Aorta (tissue), 5 donors: Measurements from ENCODE around the gene RUVBL1. TPM values are rescaled to one million over a fixed set of nuclear protein-coding genes. Genes with fewer than 3 reads are reported as not detected.

ENCODE experiments used
- ATAC-seq: fragments of 200-7000 bp; cut with Tn5 transposase; one replicate; pipeline ENCODE4 v1.9.1; 2022; ENCODE audit warnings: moderate library complexity; ENCODE audit not compliant: low FRiP score
- DNase-seq, 2 donors: peaks; one replicate each; pipeline ENCODE4 v3.0.0-alpha.2; 2020
- H3K27ac ChIP-seq, 2 donors: one replicate each; pipeline ENCODE4 v1.5.1; 2013; ENCODE audit warnings: low read length in 2 of 2, mild to moderate bottlenecking in 2 of 2, moderate library complexity in 2 of 2, control low read depth in 1 of 2, inconsistent platforms in 1 of 2, low read depth in 1 of 2
- H3K27me3 ChIP-seq, 2 donors: one replicate each; pipeline ENCODE4 v1.6.1; 2013; ENCODE audit warnings: control low read depth in 1 of 2, low read length in 1 of 2, mild to moderate bottlenecking in 1 of 2, moderate library complexity in 1 of 2; ENCODE audit not compliant: insufficient read depth in 2 of 2, control insufficient read depth in 1 of 2
- H3K36me3 ChIP-seq, 2 donors: one replicate each; pipeline ENCODE4 v1.6.1; 2013; ENCODE audit warnings: control low read depth in 1 of 2, low read length in 1 of 2, mild to moderate bottlenecking in 1 of 2; ENCODE audit not compliant: insufficient read depth in 2 of 2, control insufficient read depth in 1 of 2
- H3K4me1 ChIP-seq, 2 donors: one replicate each; pipeline ENCODE4 v1.6.1; 2013; ENCODE audit warnings: low read length in 2 of 2, control low read depth in 1 of 2, mild to moderate bottlenecking in 1 of 2, moderate library complexity in 1 of 2; ENCODE audit not compliant: insufficient read depth in 2 of 2, control insufficient read depth in 1 of 2
- H3K4me3 ChIP-seq, 2 donors: one replicate each; pipeline ENCODE4 v1.5.1; 2013; ENCODE audit warnings: low read length in 2 of 2, control low read depth in 1 of 2, mild to moderate bottlenecking in 1 of 2
- H3K9me3 ChIP-seq: one replicate; pipeline ENCODE4 v1.6.1; 2013; ENCODE audit warnings: mild to moderate bottlenecking, low read length; ENCODE audit not compliant: control insufficient read depth
- WGBS, 2 donors: extraction: QIAGEN DNeasy Blood & Tissue Kit; methylation state at CpG; one replicate each; pipeline ENCODE4 v1.1.7; 2013; 5-methylcytosine and 5-hydroxymethylcytosine counted together
- intact Hi-C, 2 donors: fragments of 100-400 bp; cut with DNase I; formaldehyde crosslinking; loops; one replicate each; pipeline versions ENCODE4 v1.14.2 to v1.15.0; 2022
- polyA plus RNA-seq, 2 donors: library from polyadenylated mRNA; stranded (reverse); fragments of 200-250 nt; gene quantifications; one replicate each; pipeline ENCODE4 v1.2.3, GENCODE V29; 2013
- total RNA-seq, 2 donors: library from RNA; stranded (reverse); fragmentation: NEBNext Ultra II Directional; extraction: Animal tissue kit (Norgen Biotek cat#: 25700); gene quantifications; one replicate each; pipeline ENCODE4 v1.2.1, GENCODE V29; 2021
- donor health status: healthy with polysubstance abuse.
- donor health status: Bipolar disorder and iron deficiency.
- donor health status: DM: no; HTN: no; CAD: no.
- donor health status: DM: no; HTN: no; CAD: no.
- donor health status: DM: yes; HTN: yes; CAD: no.

Gene RUVBL1
- total and polyA plus RNA-seq, 4 donors: 12.3 to 18.5 (median 16.5) TPM

DNA sequence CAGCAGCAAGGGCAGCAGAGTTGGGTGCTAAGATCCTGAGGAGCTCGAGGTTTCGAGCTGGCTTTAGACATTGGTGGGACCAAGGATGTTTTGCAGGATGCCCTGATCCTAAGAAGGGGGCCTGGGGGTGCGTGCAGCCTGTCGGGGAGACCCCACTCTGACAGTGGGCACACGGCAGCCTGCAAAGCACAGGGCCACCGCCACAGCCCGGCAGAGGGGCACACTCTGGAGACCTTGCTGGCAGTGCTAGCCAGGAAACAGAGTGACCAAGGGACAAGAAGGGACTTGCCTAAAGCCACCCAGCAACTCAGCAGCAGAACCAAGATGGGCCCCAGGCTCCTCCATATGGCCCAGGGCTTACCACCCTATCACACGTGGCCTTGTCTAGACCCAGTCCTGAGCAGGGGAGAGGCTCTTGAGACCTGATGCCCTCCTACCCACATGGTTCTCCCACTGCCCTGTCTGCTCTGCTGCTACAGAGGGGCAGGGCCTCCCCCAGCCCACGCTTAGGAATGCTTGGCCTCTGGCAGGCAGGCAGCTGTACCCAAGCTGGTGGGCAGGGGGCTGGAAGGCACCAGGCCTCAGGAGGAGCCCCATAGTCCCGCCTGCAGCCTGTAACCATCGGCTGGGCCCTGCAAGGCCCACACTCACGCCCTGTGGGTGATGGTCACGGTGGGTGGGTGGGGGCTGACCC lies 52.6 kb downstream of the RUVBL1 start:
- DNase-seq (no peak), ATAC-seq (no peak)
- Histone ChIP-seq H3K36me3 (peaks cover 4 to 17% of the 10 kb centered on the region in 2 donors), H3K4me1 (no peaks in the 10 kb centered on the region), H3K9me3 (no peaks in the 10 kb centered on the region), H3K4me3 (no peak overlapping the region), H3K27ac (no peak overlapping the region), H3K27me3 (no peaks in the 10 kb centered on the region)
- 80 to 81% methylated on average over 13 of the region's 13 CpGs for WGBS, 2 donors
- intact Hi-C loops: no loop called here

DNA sequence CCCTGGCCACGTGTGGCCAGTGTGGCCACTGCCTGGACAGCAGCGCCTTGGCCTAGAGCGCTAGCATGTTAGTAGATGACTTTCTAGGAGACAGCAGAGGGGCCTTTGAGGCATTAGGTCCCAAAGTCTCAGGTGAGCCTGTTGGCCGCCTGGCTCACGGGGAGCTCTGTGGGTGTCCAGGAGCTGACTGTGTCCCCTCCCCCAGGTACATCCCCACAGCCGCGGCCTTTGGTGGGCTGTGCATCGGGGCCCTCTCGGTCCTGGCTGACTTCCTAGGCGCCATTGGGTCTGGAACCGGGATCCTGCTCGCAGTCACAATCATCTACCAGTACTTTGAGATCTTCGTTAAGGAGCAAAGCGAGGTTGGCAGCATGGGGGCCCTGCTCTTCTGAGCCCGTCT lies 54.3 kb downstream of the RUVBL1 start:
- DNase-seq (peak in 1 of 2 donors; percentile 35), ATAC-seq (no peak)
- Histone ChIP-seq H3K4me3 (no peak overlapping the region), H3K27ac (no peak overlapping the region), H3K9me3 (no peaks in the 10 kb centered on the region), H3K4me1 (no peaks in the 10 kb centered on the region), H3K36me3 (peaks cover 4 to 20% of the 10 kb centered on the region in 2 donors), H3K27me3 (no peaks in the 10 kb centered on the region)
- intact Hi-C loops: no loop called here
- WGBS, 2 donors: 85 to 88% methylated on average over 14 to 15 of the region's 15 CpGs

DNA sequence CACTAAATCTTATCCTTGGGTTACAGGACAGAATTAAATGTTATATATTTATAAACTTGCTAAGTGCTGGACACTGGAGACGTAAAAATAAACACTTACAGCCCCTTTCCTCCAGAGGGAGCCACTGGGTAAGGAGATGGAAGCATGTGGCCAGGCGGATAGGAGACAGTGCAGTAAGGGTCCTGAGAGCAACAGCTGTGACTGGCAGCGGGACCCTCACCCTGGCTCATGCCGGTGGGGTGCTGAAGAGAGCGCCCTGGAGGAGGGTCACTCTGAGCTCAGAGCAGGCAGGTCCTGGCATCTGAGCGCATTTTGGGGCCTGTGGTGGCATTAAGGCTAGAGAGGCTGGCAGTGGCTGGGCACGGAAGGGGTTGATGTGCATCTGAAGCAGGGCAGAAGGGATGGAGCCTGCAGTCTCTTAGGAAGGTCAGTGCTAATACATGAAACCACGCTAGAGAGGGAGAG lies 55.4 kb downstream of the RUVBL1 start:
- ATAC-seq: no peak
- DNase-seq: no peak

DNA sequence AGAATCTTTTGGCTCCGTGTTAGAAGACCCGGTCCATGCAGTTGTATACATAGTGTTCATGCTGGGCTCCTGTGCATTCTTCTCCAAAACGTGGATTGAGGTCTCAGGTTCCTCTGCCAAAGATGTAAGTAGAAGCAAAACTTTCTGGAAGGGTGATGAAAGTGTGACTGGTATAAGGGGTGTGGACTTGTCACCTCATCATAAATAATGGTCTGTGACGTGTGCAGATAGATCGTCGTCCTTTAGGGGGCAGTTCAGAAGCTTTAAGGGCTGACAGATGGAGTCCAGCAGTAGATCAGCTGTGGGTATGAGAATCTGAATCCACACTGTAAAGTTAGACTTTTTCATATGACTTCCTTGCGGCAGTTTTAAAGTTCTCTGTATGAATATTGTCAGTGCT lies 56.1 kb downstream of the RUVBL1 start:
- H3K4me1 ChIP-seq: no peaks in the 10 kb centered on the region
- H3K27ac ChIP-seq: no peak overlapping the region
- intact Hi-C loops: no loop called here
- H3K9me3 ChIP-seq: no peaks in the 10 kb centered on the region
- H3K27me3 ChIP-seq: no peaks in the 10 kb centered on the region
- H3K4me3 ChIP-seq: no peak overlapping the region
- H3K36me3 ChIP-seq: peaks cover 4 to 23% of the 10 kb centered on the region in 2 donors
- DNase-seq (no peak), ATAC-seq (no peak)
- WGBS, 2 donors: 51 to 62% methylated on average over 7 of the region's 7 CpGs

More for the DNA sequence above, 55.4 kb downstream of the RUVBL1 start:
- Histone ChIP-seq H3K4me3 (no peak overlapping the region), H3K36me3 (peaks cover 4 to 23% of the 10 kb centered on the region in 2 donors), H3K27me3 (no peaks in the 10 kb centered on the region), H3K27ac (no peak overlapping the region), H3K4me1 (no peaks in the 10 kb centered on the region), H3K9me3 (no peaks in the 10 kb centered on the region)
- intact Hi-C loops: no loop called here
- WGBS, 2 donors: 67 to 73% methylated on average over 8 of the region's 8 CpGs

DNA sequence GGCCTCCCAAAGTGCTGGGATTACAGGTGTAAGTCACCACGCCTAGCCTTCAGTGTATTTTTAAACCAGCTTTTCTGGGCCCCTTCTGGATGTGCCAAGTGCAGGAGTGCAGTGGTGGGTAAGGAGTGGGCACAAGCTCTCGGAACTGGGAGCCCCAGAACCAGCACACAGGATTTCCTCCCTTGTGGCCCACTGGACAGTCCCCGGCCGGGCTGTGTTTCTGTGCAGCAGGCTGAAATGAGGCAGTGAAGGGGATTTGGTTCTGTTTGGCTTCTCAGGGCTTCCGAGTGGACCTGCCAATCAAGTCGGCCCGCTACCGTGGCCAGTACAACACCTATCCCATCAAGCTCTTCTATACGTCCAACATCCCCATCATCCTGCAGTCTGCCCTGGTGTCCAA lies 56.9 kb downstream of the RUVBL1 start:
- no peaks in the 10 kb centered on the region for H3K9me3 ChIP-seq
- no peak overlapping the region for H3K4me3 ChIP-seq
- WGBS, 2 donors: 88 to 93% methylated on average over 9 of the region's 9 CpGs
- no peaks in the 10 kb centered on the region for H3K27me3 ChIP-seq
- no peak for DNase-seq
- H3K36me3 ChIP-seq: peaks cover 4 to 29% of the 10 kb centered on the region in 2 donors
- no peak overlapping the region for H3K27ac ChIP-seq
- no peak for ATAC-seq
- intact Hi-C loops: no loop called here
- no peaks in the 10 kb centered on the region for H3K4me1 ChIP-seq

DNA sequence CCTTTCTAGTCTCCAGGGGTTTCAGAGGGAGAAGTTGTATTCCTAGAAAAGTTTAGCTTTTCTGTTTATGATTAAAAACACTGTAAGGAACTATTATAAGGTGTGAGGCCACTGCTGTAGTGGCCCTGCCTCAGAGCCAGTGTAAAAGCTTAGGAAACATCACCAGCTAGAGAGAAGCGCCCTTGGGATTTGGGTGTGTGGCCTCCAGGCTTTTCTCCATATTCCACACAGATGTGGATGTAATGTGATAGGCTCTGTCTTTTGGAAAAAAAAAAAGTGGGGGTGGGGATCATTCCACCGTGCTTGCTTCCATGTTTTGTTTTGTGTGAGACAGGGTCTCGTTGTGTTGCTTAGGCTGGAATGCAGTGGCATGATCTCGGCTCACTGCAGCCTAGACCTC lies 57.5 kb downstream of the RUVBL1 start:
- no peak for ATAC-seq
- DNase-seq: no peak
- Histone ChIP-seq H3K27ac (no peak overlapping the region), H3K27me3 (no peaks in the 10 kb centered on the region), H3K4me1 (no peaks in the 10 kb centered on the region), H3K4me3 (no peak overlapping the region), H3K36me3 (peaks cover 4 to 29% of the 10 kb centered on the region in 2 donors), H3K9me3 (no peaks in the 10 kb centered on the region)
- intact Hi-C loops: no loop called here
- 67 to 69% methylated on average over 4 of the region's 4 CpGs for WGBS, 2 donors

DNA sequence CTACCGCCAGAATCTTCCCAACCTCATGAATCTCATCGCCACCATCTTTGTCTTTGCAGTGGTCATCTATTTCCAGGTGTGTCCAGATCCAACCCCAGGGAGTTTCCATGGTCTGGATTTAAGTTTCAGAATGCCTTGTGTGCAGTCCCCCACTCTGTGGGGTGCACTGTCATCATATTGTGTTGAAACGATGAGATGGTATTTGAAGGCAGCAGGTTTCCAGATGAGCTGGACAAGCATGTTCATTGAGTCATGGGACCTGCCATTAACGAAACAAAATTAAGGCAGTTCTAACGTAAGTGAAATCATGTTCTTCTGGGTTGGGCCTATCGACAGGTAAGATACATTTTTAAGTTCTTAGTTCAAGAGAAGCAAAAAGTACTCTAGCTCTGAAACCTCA lies 58.6 kb downstream of the RUVBL1 start:
- H3K27ac ChIP-seq: no peak overlapping the region
- ATAC-seq (no peak), DNase-seq (no peak)
- H3K4me1 ChIP-seq: no peaks in the 10 kb centered on the region
- H3K36me3 ChIP-seq: peaks cover 4 to 25% of the 10 kb centered on the region in 2 donors
- H3K9me3 ChIP-seq: no peaks in the 10 kb centered on the region
- 89 to 94% methylated on average over 6 of the region's 6 CpGs for WGBS, 2 donors
- no peak overlapping the region for H3K4me3 ChIP-seq
- intact Hi-C loops: no loop called here
- H3K27me3 ChIP-seq: no peaks in the 10 kb centered on the region

DNA sequence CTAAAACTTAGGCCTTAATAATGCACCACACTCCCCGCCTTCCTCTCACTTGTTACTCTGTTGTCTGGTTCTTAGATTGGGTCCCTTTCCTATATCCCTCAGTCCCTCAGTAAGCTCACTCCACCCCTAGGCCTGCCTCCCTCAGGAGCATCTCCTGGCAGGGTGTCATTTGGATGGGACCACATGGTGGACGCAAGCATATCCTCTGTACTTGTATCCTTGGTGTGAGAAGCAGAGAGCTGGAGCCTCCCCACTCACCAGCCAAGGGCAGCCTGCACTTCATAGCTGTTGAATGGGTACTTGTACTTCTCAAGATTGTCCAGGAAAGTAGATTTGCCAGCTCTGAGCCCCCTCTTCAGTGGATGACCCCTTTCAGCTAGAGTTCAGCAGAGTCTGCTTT lies 59.7 kb downstream of the RUVBL1 start:
- WGBS, 2 donors: 85 to 91% methylated on average over 2 of the region's 2 CpGs
- peaks cover 4 to 24% of the 10 kb centered on the region in 2 donors for H3K36me3 ChIP-seq

DNA sequence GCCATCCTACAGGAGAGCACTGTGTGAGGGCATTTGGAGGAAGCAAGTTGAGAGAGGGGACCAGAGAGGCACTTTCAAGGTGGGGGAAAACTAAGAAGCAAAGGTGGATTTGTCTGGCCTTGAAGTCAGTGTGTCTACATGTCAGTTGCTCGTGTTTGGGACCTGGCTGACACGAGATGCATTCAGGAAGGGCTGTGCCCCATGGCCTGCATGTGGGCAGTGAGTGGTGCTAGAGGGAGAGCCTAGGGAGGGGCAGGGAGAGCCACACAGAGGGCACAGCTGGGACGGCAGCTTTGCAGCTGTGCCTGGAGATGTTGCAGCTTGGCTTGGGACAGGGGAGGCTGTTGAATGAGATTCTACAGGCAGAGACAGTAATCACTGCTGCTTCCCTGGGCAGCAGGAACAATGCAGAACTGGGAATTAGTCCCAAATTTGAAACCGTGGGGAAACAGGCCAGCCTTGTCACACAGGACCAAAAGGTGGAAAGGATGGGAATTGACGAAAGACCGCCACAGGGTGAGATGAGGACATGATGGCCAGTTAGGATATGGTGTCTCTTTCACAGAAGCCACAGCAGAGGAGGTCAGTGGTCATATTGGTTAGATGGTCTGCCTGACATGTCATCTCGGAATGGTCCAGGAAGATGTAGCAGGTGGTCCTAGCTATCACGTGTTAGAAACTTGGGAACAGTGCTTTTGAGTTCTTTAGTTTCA lies 61.4 kb downstream of the RUVBL1 start:
- no peaks in the 10 kb centered on the region for H3K4me1 ChIP-seq
- peaks cover 0 to 15% of the 10 kb centered on the region in 2 donors for H3K36me3 ChIP-seq
- no peak overlapping the region for H3K27ac ChIP-seq
- 67 to 68% methylated on average over 8 of the region's 8 CpGs for WGBS, 2 donors
- H3K27me3 ChIP-seq: no peaks in the 10 kb centered on the region
- intact Hi-C loops: no loop called here
- H3K9me3 ChIP-seq: no peaks in the 10 kb centered on the region
- DNase-seq: no peak
- H3K4me3 ChIP-seq: no peak overlapping the region
- ATAC-seq: no peak

More for the DNA sequence above, 59.7 kb downstream of the RUVBL1 start:
- DNase-seq (no peak), ATAC-seq (no peak)
- no peaks in the 10 kb centered on the region for H3K9me3 ChIP-seq
- no peak overlapping the region for H3K4me3 ChIP-seq
- intact Hi-C loops: no loop called here
- no peak overlapping the region for H3K27ac ChIP-seq
- H3K27me3 ChIP-seq: no peaks in the 10 kb centered on the region
- H3K4me1 ChIP-seq: no peaks in the 10 kb centered on the region
